Endometrial microvascular endothelial cells (primary cell): ENCODE results near the gene THADA. TPM values are rescaled to one million over a fixed set of nuclear protein-coding genes. Genes with fewer than 3 reads are reported as not detected.
"Not testable (repeated sequence)": the region's sequence is repeated elsewhere in the genome, so short reads cannot be mapped to it uniquely, and the experiment has no call there.

Source experiments
- in situ Hi-C: cut with HindIII; loops from 2 replicates; pipeline ENCODE4 v1.10.0; 2017; ENCODE audit warnings: low sequenced_read_pairs, low pct_unique_long_range_greater_than_20kb; ENCODE audit errors: inconsistent ontology term
- total RNA-seq: library from RNA; depleted of rRNA; stranded (reverse); fragments of >200 nt; gene quantifications from one replicate; pipeline ENCODE4 v1.2.3, GENCODE V29; 2015; ENCODE audit errors: inconsistent ontology term

THADA gene
- total RNA-seq, 1 donor from 2014 or later = 24.1 TPM

- in situ Hi-C loops = no loop called here
These were observed 43.8 kb downstream of the THADA start for GRCh38 chr2:43551990-43552389.

GRCh38 chr2:43548381-43548780, 47.5 kb downstream of the THADA start:
- in situ Hi-C loops = not testable (repeated sequence)

- in situ Hi-C loops = no loop called here
These were observed 53.4 kb downstream of the THADA start for GRCh38 chr2:43542285-43542933.

GRCh38 chr2:43541165-43541564, 54.7 kb downstream of the THADA start:
- in situ Hi-C loops = no loop called here

GRCh38 chr2:43540021-43540779, 55.6 kb downstream of the THADA start:
- in situ Hi-C loops = no loop called here

- in situ Hi-C loops = no loop called here
These were observed 56.4 kb downstream of the THADA start for GRCh38 chr2:43539436-43539835.

GRCh38 chr2:43538034-43538670, 57.7 kb downstream of the THADA start:
- in situ Hi-C loops = no loop called here

- in situ Hi-C loops = no loop called here
These were observed 58.7 kb downstream of the THADA start for GRCh38 chr2:43537137-43537536.

- in situ Hi-C loops = no loop called here
These were observed 61.3 kb downstream of the THADA start for GRCh38 chr2:43534569-43534968.

GRCh38 chr2:43532572-43532971, 63.3 kb downstream of the THADA start:
- in situ Hi-C loops = not testable (repeated sequence)

GRCh38 chr2:43531251-43531650, 64.6 kb downstream of the THADA start:
- in situ Hi-C loops = no loop called here

GRCh38 chr2:43526994-43527393, 68.8 kb downstream of the THADA start:
- in situ Hi-C loops = no loop called here

- in situ Hi-C loops = no loop called here
These were observed 70.3 kb downstream of the THADA start for GRCh38 chr2:43525506-43525905.

GRCh38 chr2:43524177-43524965, 71.5 kb downstream of the THADA start:
- in situ Hi-C loops = no loop called here

- in situ Hi-C loops = no loop called here
These were observed 73.7 kb downstream of the THADA start for GRCh38 chr2:43522177-43522576.

- in situ Hi-C loops = no loop called here
These were observed 74.3 kb downstream of the THADA start for GRCh38 chr2:43521568-43521967.

GRCh38 chr2:43520919-43521318, 74.9 kb downstream of the THADA start:
- in situ Hi-C loops = no loop called here

GRCh38 chr2:43519643-43520221, 76.1 kb downstream of the THADA start:
- in situ Hi-C loops = no loop called here

- in situ Hi-C loops = no loop called here
These were observed 77.1 kb downstream of the THADA start for GRCh38 chr2:43518718-43519117.
